SU-DHL-6 (cell line): Measurements from ENCODE around the gene EXOSC10.
"Not testable (repeated sequence)": the region's sequence is repeated elsewhere in the genome, so short reads cannot be mapped to it uniquely, and the experiment has no call there.

Source experiments
- H2AFZ ChIP-seq: fragments of 200-600 bp; sonication (generic); 2 replicates; pipeline ENCODE4 v1.6.1; 2014; ENCODE audit warnings: low read depth, mild to moderate bottlenecking, moderate library complexity, mixed read lengths, antibody characterized with exemption, low read length; ENCODE audit not compliant: severe bottlenecking
- H3F3A ChIP-seq: fragments of 200-600 bp; shearing (Covaris generic); 2 replicates; pipeline ENCODE4 v1.6.0; 2016; ENCODE audit warnings: antibody characterized with exemption, mild to moderate bottlenecking; ENCODE audit not compliant: insufficient read depth
- H3K27ac ChIP-seq: fragments of 200-600 bp; sonication (generic); 2 replicates; pipeline ENCODE4 v1.5.1; 2016; ENCODE audit warnings: low read depth, mild to moderate bottlenecking, low read length, moderate library complexity, mixed read lengths
- H3K27me3 ChIP-seq: fragments of 200-600 bp; sonication (generic), shearing (Covaris generic); 2 replicates; pipeline ENCODE4 v1.6.0; 2014; ENCODE audit warnings: mild to moderate bottlenecking, low read length
- H3K36me3 ChIP-seq: fragments of 200-600 bp; sonication (generic); 2 replicates; pipeline ENCODE4 v1.6.1; 2014; ENCODE audit warnings: mild to moderate bottlenecking, low read length, mixed read lengths
- H3K4me2 ChIP-seq: fragments of 300-600, 200-600 bp; shearing (Covaris generic), sonication (generic); 2 replicates; pipeline ENCODE4 v1.6.0; 2014; ENCODE audit warnings: low read length, low read depth, mild to moderate bottlenecking; ENCODE audit not compliant: poor library complexity, severe bottlenecking
- H3K4me3 ChIP-seq: fragments of 200-600 bp; sonication (generic); 2 replicates; pipeline ENCODE4 v1.5.1; 2014; ENCODE audit warnings: antibody characterized with exemption, low read length, mild to moderate bottlenecking, mixed read lengths; ENCODE audit not compliant: insufficient read depth, poor library complexity, severe bottlenecking
- H3K79me2 ChIP-seq: fragments of 200-600 bp; sonication (generic); 2 replicates; pipeline ENCODE4 v1.6.1; 2014; ENCODE audit warnings: mild to moderate bottlenecking, low read length, moderate library complexity; ENCODE audit not compliant: insufficient read depth
- H3K9ac ChIP-seq: fragments of 200-600 bp; sonication (generic); 2 replicates; pipeline ENCODE4 v1.7.0; 2014; ENCODE audit warnings: mild to moderate bottlenecking, low read length
- H3K9me2 ChIP-seq: fragments of 200-600 bp; sonication (generic); replicated peaks from 2 replicates; pipeline ENCODE4 v1.6.1; 2014; ENCODE audit warnings: low read length; ENCODE audit not compliant: insufficient read depth
- H3K9me3 ChIP-seq: fragments of 200-600 bp; sonication (generic); 2 replicates; pipeline ENCODE4 v1.6.1; 2014; ENCODE audit warnings: low read length, mixed read lengths; ENCODE audit not compliant: insufficient read depth
- H4K20me1 ChIP-seq: fragments of 200-600 bp; sonication (generic); 2 replicates; pipeline ENCODE4 v1.6.1; 2014; ENCODE audit warnings: low read depth, mild to moderate bottlenecking, antibody characterized with exemption, low read length, moderate library complexity, mixed read lengths
- CTCF ChIP-seq: fragments of 200-600 bp; sonication (generic); IDR thresholded peaks from one replicate; pipeline ENCODE4 v1.5.1; 2017; ENCODE audit warnings: antibody characterized with exemption, mild to moderate bottlenecking, low read length, moderate library complexity; ENCODE audit not compliant: insufficient read depth, poor library complexity, severe bottlenecking
- EZH2phosphoT487 ChIP-seq: fragments of 200-600 bp; sonication (generic), shearing (Covaris generic); conservative IDR thresholded peaks from 2 replicates; pipeline ENCODE4 v1.6.1; 2018; ENCODE audit warnings: mild to moderate bottlenecking, antibody characterized with exemption, low read length, moderate library complexity, mixed read lengths

Gene EXOSC10

GRCh38 chr1:11052839-11053757 is 46.6 kb downstream of the EXOSC10 start:
- Histone ChIP-seq H3K9ac (no peak overlapping the region), H3K27ac (no peak overlapping the region), H3K9me2 (no peaks in the 10 kb centered on the region), H3K4me2 (no peak overlapping the region), H3K27me3 (no peaks in the 10 kb centered on the region), H4K20me1 (no peaks in the 10 kb centered on the region), H3K36me3 (0 out of 2 replicates have a peak, but pooled peaks cover 4% of the 10 kb centered on the region), H2AFZ (no peak overlapping the region), H3K4me3 (no peak overlapping the region), H3K79me2 (0 out of 2 replicates have a peak, but pooled peaks cover 3% of the 10 kb centered on the region), H3K9me3 (no peaks in the 10 kb centered on the region), H3F3A (peaks cover 5% of the 10 kb centered on the region; the same call in 1 of the 2 replicates)
- no peak for TF ChIP-seq EZH2phosphoT487
- no peak for TF ChIP-seq CTCF

GRCh38 chr1:11051781-11052511 is 47.7 kb downstream of the EXOSC10 start:
- Histone ChIP-seq H4K20me1 (no peaks in the 10 kb centered on the region), H3K4me2 (no peak overlapping the region), H3F3A (peaks cover 5% of the 10 kb centered on the region; the same call in 1 of the 2 replicates), H3K9me3 (no peaks in the 10 kb centered on the region), H3K79me2 (no peaks in the 10 kb centered on the region), H3K9me2 (no peaks in the 10 kb centered on the region), H3K27me3 (no peaks in the 10 kb centered on the region), H2AFZ (no peak overlapping the region), H3K27ac (no peak overlapping the region), H3K4me3 (no peak overlapping the region), H3K36me3 (0 out of 2 replicates have a peak, but pooled peaks cover 4% of the 10 kb centered on the region), H3K9ac (no peak overlapping the region)
- TF ChIP-seq CTCF (no peak), EZH2phosphoT487 (no peak)

- not testable (repeated sequence) for H3K27me3 ChIP-seq, H4K20me1 ChIP-seq, H2AFZ ChIP-seq, H3K4me3 ChIP-seq, H3K9me3 ChIP-seq, H3K36me3 ChIP-seq, H3K9me2 ChIP-seq, H3K9ac ChIP-seq, H3K79me2 ChIP-seq, H3K4me2 ChIP-seq, H3F3A ChIP-seq, H3K27ac ChIP-seq
These were observed 48.5 kb downstream of the EXOSC10 start for GRCh38 chr1:11051121-11051520.
